ENCODE measurements around the gene SHROOM2. TPM values are rescaled to one million over a fixed set of nuclear protein-coding genes. Genes with fewer than 3 reads are reported as not detected.

Gene SHROOM2
- total and polyA plus RNA-seq, 9 of the 15 experiments (the other 6 are each of a cell fraction or from before 2014, with no cell fraction given), result not detected

DNA sequence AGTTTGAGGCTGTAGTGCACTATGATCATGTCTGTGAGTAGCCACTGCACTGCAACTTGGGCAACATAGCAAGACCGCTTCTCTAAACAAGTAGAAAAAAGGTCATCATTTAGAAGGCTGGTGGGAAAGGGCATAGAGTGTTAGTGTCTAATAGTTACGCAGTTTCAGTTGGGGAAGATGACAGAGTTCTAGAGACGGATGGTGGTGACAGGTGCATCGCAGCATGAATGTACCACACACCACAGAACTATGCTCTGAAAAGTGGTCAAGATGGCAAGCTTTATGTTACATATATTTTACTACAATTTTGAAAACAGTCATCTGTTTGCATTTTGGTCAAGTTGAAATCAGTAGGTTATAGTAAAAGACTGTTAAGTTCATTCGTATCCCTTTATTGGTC lies 157.2 kb downstream of the SHROOM2 start:
- Histone ChIP-seq H3K27me3 (ENCODE audit: control insufficient read depth in 2 of 2, insufficient read depth in 2 of 2, low read length in 2 of 2) (peaks cover 0 to 43% of the 10 kb centered on the region in 2 experiments; a peak in 2 of 5 replicates), H3K4me1 (replicated peaks in 1 of 2; ENCODE audit: control insufficient read depth in 2 of 2, insufficient read depth in 2 of 2, low read length in 2 of 2) (no peaks in the 10 kb centered on the region), H3K4me2 (ENCODE audit: insufficient read depth, low read length) (no peak overlapping the region), H3K9me3 (replicated peaks; ENCODE audit: control insufficient read depth, insufficient read depth, low read depth, low read length) (no peaks in the 10 kb centered on the region), H3K4me3 (no peak overlapping the region), H3K9ac (ENCODE audit: insufficient read depth in 1 of 2, low read depth in 2 of 2, low read length in 2 of 2) (no peak overlapping the region), H3K79me2 (ENCODE audit: control insufficient read depth, insufficient read depth, low read length) (no peaks in the 10 kb centered on the region), H3K36me3 (ENCODE audit: control insufficient read depth, insufficient read depth, low read length) (no peaks in the 10 kb centered on the region), H3K27ac (ENCODE audit: extremely low read depth, low read depth, low read length) (no peak overlapping the region), H2AFZ (ENCODE audit: low read depth, low read length) (no peak overlapping the region), H3K9me1 (ENCODE audit: control insufficient read depth, insufficient read depth, low read length) (no peaks in the 10 kb centered on the region), H4K20me1 (replicated peaks; ENCODE audit: control insufficient read depth, insufficient read depth, low read length) (no peaks in the 10 kb centered on the region)
- ATAC-seq, result no peak
- intact Hi-C loops (cut with micrococcal nuclease), result no loop called here
- POLR2A ChIA-PET, result no interaction called here
- in situ Hi-C loops (cut with MboI), result no loop called here
- 0% methylated on average over 5 of the region's 5 CpGs for WGBS (ENCODE audit: insufficient coverage, low coverage, missing lambda C conversion rate)
- no peak for FAIRE-seq
- CTCF ChIA-PET (ENCODE audit: low intra/inter-chr PET ratio), result no interaction called here
- no TSS peak for BruUV-seq (replicated peaks)
- no peak for DNase-seq (ENCODE audit: extremely low read depth in 1 of 4, low spot score in 3 of 4)
- TF ChIP-seq, protein P1, sequence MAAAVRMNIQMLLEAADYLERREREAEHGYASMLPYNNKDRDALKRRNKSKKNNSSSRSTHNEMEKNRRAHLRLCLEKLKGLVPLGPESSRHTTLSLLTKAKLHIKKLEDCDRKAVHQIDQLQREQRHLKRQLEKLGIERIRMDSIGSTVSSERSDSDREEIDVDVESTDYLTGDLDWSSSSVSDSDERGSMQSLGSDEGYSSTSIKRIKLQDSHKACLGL (CRISPR knock-in tag; IDR thresholded peaks at IDR 0.05; ENCODE audit: borderline replicate concordance, poor library complexity, severe bottlenecking), result no peak
- TF ChIP-seq NFIC (IDR thresholded peaks at IDR 0.05) (no peak), ZBTB8A (IDR thresholded peaks at IDR 0.05; ENCODE audit: partially characterized antibody) (no peak), ZNF431 (CRISPR knock-in tag; IDR thresholded peaks at IDR 0.05) (no peak), BRCA1 (IDR thresholded peaks at IDR 0.05) (no peak), BRCA1 (CRISPR knock-in tag; IDR thresholded peaks at IDR 0.05) (no peak), BRD4 (IDR thresholded peaks at IDR 0.05) (no peak)
- TF ChIP-seq, protein P2, sequence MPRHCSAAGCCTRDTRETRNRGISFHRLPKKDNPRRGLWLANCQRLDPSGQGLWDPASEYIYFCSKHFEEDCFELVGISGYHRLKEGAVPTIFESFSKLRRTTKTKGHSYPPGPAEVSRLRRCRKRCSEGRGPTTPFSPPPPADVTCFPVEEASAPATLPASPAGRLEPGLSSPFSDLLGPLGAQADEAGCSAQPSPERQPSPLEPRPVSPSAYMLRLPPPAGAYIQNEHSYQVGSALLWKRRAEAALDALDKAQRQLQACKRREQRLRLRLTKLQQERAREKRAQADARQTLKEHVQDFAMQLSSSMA (CRISPR knock-in tag; IDR thresholded peaks at IDR 0.05), result no peak
- TF ChIP-seq, protein P3, sequence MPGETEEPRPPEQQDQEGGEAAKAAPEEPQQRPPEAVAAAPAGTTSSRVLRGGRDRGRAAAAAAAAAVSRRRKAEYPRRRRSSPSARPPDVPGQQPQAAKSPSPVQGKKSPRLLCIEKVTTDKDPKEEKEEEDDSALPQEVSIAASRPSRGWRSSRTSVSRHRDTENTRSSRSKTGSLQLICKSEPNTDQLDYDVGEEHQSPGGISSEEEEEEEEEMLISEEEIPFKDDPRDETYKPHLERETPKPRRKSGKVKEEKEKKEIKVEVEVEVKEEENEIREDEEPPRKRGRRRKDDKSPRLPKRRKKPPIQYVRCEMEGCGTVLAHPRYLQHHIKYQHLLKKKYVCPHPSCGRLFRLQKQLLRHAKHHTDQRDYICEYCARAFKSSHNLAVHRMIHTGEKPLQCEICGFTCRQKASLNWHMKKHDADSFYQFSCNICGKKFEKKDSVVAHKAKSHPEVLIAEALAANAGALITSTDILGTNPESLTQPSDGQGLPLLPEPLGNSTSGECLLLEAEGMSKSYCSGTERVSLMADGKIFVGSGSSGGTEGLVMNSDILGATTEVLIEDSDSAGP (CRISPR knock-in tag; IDR thresholded peaks at IDR 0.05), result no peak
